Measurements from ENCODE around the gene DRAM2.

DRAM2 gene

GRCh38 chr1:111148376-111148881, 8.5 kb upstream of the DRAM2 start:
- peaks cover 3% of the 10 kb centered on the region for H3K36me3 ChIP-seq (ENCODE audit: control insufficient read depth, insufficient read depth, low read length)

GRCh38 chr1:111147948-111148347, 8.1 kb upstream of the DRAM2 start:
- H3K4me3 ChIP-seq (replicated peaks; ENCODE audit: low read depth, low read length), result peak overlapping the region; percentile 23; the same call in 1 of the 2 replicates
- peaks cover 1% of the 10 kb centered on the region for H3K36me3 ChIP-seq (ENCODE audit: control insufficient read depth, insufficient read depth, low read length)
- no peak for DNase-seq (ENCODE audit: extremely low read depth, insufficient read length)
- H3K27me3 ChIP-seq (replicated peaks; ENCODE audit: control insufficient read depth, insufficient read depth, low read length), result no peaks in the 10 kb centered on the region
- no peak for TF ChIP-seq CTCF (IDR thresholded peaks at IDR 0.05; ENCODE audit: insufficient read depth, low read length, poor library complexity, severe bottlenecking)

More at GRCh38 chr1:111148376-111148881, 8.5 kb upstream of the DRAM2 start:
- Histone ChIP-seq H3K27me3 (replicated peaks; ENCODE audit: control insufficient read depth, insufficient read depth, low read length) (no peaks in the 10 kb centered on the region), H3K4me3 (replicated peaks; ENCODE audit: low read depth, low read length) (no peak overlapping the region)
- DNase-seq (ENCODE audit: extremely low read depth, insufficient read length), result no peak
- TF ChIP-seq CTCF (IDR thresholded peaks at IDR 0.05; ENCODE audit: insufficient read depth, low read length, poor library complexity, severe bottlenecking), result no peak

GRCh38 chr1:111145963-111146768, 6.3 kb upstream of the DRAM2 start:
- Histone ChIP-seq H3K27me3 (replicated peaks; ENCODE audit: control insufficient read depth, insufficient read depth, low read length) (no peaks in the 10 kb centered on the region), H3K36me3 (ENCODE audit: control insufficient read depth, insufficient read depth, low read length) (peaks cover 1% of the 10 kb centered on the region), H3K4me3 (replicated peaks; ENCODE audit: low read depth, low read length) (no peak overlapping the region)
- no peak for DNase-seq (ENCODE audit: extremely low read depth, insufficient read length)
- no peak for TF ChIP-seq CTCF (IDR thresholded peaks at IDR 0.05; ENCODE audit: insufficient read depth, low read length, poor library complexity, severe bottlenecking)

- no peak for DNase-seq (ENCODE audit: extremely low read depth, insufficient read length)
- Histone ChIP-seq H3K27me3 (replicated peaks; ENCODE audit: control insufficient read depth, insufficient read depth, low read length) (no peaks in the 10 kb centered on the region), H3K36me3 (ENCODE audit: control insufficient read depth, insufficient read depth, low read length) (peaks cover 1% of the 10 kb centered on the region), H3K4me3 (replicated peaks; ENCODE audit: low read depth, low read length) (no peak overlapping the region)
- no peak for TF ChIP-seq CTCF (IDR thresholded peaks at IDR 0.05; ENCODE audit: insufficient read depth, low read length, poor library complexity, severe bottlenecking)
These were observed 5.6 kb upstream of the DRAM2 start for GRCh38 chr1:111145542-111145941.

GRCh38 chr1:111142356-111142975, 2.6 kb upstream of the DRAM2 start:
- Histone ChIP-seq H3K27me3 (replicated peaks; ENCODE audit: control insufficient read depth, insufficient read depth, low read length) (no peaks in the 10 kb centered on the region), H3K4me3 (replicated peaks; ENCODE audit: low read depth, low read length) (peak overlapping the region; percentile 100), H3K36me3 (ENCODE audit: control insufficient read depth, insufficient read depth, low read length) (no peaks in the 10 kb centered on the region; the same call in 1 of the 2 replicates)
- no peak for DNase-seq (ENCODE audit: extremely low read depth, insufficient read length)
- TF ChIP-seq CTCF (IDR thresholded peaks at IDR 0.05; ENCODE audit: insufficient read depth, low read length, poor library complexity, severe bottlenecking), result no peak
